Left cardiac atrium (tissue), 4 donors: ENCODE results near the gene MAN1A1. TPM values are rescaled to one million over a fixed set of nuclear protein-coding genes. Genes with fewer than 3 reads are reported as not detected.

Experiments
- ATAC-seq, 2 donors: fragments of 200-7000 bp; cut with Tn5 transposase; one replicate each; pipeline ENCODE4 v1.9.1; 2020; ENCODE audit warnings: mild to moderate bottlenecking in 2 of 2, moderate library complexity in 2 of 2
- DNase-seq: peaks from one replicate; pipeline ENCODE4 v3.0.0-alpha.2; 2020
- intact Hi-C, 2 donors: fragments of 100-400 bp; cut with DNase I; formaldehyde crosslinking; loops; one replicate each; pipeline versions ENCODE4 v1.14.1 to v1.15.1; 2022 to 2023
- total RNA-seq, 2 donors: library from RNA; stranded (reverse); fragmentation: NEBNext Ultra II Directional; extraction: Animal tissue kit (Norgen Biotek cat#: 25700); gene quantifications; one replicate each; pipeline ENCODE4 v1.2.1, GENCODE V29; 2021
- donor health status: DM: no; HTN: yes; CAD: no.
- donor health status: DM: no; HTN: yes; CAD: no; lungs with severe emphysema.
- donor health status: DM: yes; HTN: yes; CAD: no.
- donor health status: Dilated cardiomyopathy.

The MAN1A1 gene
- total RNA-seq, 2 donors from 2014 or later: 30.3 to 45.0 TPM

DNA sequence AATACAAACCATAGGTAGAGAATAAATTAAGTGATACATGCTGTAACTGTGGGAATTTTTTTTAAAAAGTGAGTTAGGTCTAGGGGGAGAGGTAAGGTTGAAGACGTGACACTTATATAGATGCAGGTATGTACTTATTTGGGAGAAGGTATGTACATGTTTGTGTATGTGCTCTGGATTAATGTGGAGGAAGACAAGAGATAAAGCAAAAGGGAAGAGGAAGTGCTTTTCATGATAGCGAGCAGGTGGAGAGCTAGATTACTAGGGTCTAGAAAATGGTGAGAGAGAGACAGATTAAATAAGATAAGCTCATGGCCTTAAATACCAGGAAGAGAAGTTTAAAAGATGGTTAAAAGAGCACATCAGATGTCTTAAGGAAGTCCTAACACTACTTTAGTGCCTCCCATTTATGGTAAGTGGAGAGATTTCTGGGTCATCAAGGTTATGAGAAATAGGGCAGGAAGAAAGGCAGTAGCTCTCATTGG is 92.5 kb downstream of the MAN1A1 start:
- DNase-seq (no peak), ATAC-seq (no peak)
- intact Hi-C loops: no loop called here

DNA sequence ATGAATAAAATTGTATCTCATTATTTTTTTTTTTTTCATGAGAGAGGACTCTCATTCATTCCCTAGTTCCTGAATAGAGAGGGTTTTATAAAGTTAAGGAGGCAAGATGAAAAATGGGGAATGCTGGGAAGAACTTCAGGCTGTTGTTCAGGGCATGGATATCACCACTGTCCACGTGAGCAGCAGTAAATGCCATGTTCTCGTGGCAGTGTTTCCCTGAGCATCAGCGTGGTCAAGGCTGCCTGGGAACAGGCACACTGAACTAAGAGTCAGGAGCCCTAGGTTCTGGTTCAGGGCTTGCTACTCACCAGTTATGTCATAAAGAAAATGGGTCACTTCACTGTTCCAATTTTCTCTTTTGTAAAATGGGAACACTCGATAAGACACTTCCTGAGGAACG is 93.2 kb downstream of the MAN1A1 start:
- DNase-seq (no peak), ATAC-seq (no peak)
- intact Hi-C loops: no loop called here

DNA sequence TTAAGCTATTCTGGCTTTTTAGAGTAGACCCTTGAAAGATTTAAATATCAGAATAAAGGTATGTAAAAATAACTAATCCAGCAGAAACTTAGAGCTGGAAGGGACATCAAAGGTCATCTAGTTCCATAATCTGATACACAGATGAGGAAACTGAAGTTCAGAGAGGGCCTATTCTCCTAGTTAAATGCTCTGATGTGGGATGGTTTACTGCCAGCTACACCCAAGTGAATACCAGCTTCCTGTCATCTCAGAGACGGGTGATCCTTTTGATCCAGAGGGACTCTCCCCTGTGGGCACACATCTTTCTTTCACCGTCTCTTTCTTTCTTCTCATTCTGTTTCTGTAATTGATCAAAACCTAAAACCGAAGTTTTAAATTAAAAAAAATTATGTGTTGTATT is 94.1 kb downstream of the MAN1A1 start:
- intact Hi-C loops: no loop called here
- ATAC-seq (no peak), DNase-seq (no peak)

GRCh38 chr6:119250036-119250435 is 99.5 kb downstream of the MAN1A1 start:
- no peak for ATAC-seq

DNA sequence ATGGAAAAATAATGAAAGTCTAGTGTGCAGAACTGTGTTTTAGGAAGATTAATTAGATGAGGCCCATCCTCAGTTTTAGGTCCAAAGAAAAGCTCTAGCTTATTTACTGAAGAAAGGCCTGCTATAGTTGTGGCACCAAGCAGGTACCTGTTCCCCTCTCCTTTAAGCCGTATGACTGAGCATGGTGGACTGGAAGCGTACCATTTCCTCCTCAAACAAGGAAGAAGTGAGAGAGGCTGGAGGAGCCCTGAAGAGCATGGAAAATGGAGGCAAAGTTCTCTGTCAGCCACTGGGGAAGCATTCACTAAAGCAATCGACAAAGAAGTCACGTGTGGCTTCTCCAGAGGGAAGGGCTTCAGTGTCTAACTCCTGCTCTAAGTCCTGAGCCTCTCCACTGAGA is 100.2 kb downstream of the MAN1A1 start:
- DNase-seq (no peak), ATAC-seq (no peak)
- intact Hi-C loops: no loop called here

More at GRCh38 chr6:119250036-119250435, 99.5 kb downstream of the MAN1A1 start:
- intact Hi-C loops: no loop called here
- no peak for DNase-seq

DNA sequence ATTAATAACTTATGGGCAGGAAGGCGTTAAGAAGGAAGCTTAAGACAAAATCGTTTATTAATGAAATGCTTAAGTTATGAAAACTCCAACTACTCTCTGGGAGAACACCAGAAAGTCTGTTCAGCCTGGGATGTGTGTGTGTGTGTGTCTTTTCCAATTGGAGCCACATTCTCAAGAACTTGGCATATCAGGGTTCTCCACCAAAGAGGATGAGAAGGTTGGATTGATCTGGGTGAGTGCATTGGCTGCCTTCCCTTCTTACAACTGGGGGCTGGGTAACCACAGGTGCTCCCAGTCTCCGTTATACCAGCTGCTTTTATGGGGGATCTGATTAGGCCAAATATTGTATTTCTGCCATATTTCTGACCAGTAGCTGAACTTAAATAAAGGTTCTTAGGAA is 102.1 kb downstream of the MAN1A1 start:
- intact Hi-C loops: no loop called here
- no peak for DNase-seq
- ATAC-seq: no peak

DNA sequence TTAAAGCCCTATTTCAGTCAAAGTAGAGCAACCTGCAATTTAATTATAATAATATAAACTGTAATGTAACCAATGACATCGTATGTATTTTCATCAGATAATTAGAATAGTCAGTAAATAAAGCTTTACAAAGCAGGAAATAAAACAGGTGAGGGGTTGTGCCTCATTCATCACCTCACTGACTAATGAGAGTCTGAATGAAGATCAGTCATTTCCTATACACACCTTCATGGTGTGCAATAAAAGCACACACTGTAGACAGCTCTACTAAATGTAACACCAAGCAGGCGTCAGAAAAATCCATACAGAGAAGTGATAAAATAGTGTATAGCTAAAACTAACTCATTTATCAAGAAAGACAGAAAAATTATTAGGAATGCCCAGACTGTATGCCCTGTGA is 105.9 kb downstream of the MAN1A1 start:
- intact Hi-C loops: no loop called here
- DNase-seq (no peak), ATAC-seq (no peak)

GRCh38 chr6:119243037-119243436 is 106.5 kb downstream of the MAN1A1 start:
- ATAC-seq: no peak
- no peak for DNase-seq
- intact Hi-C loops: no loop called here

DNA sequence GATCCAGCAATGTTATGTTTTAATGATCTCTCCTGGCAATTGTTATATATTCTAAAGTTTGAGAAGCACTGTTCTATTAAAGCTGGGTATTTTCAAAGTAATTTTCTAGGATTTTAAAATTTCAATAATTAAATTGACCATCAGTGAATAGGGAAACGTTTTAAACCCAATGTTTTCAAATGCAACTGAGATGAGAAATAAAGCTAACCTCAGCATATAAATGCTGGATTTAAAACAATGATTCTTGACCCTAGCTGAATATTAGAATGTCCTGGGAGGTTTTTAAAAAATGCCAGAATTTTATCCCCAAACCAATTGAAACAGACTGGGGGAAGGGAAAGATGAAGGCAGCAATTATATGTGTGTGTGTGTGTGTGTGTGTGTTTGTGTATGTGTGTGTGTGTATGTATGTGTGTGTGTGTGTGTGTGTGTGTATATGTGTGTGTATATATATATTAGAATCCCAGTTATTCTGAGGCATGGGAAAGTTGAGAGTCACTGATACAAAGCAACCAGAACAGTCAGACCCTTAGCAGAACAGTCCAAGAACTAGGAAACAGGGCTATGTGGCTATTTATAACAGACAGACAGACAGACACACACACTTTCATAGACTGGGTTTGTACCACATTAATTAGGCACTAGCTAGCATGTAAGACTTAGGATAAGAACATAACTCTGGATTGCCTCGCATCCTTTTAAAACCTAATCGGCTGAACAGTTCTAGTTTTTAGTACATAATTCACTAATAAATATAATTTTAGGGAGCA is 107.8 kb downstream of the MAN1A1 start:
- DNase-seq: no peak
- no peak for ATAC-seq
- intact Hi-C loops: no loop called here

DNA sequence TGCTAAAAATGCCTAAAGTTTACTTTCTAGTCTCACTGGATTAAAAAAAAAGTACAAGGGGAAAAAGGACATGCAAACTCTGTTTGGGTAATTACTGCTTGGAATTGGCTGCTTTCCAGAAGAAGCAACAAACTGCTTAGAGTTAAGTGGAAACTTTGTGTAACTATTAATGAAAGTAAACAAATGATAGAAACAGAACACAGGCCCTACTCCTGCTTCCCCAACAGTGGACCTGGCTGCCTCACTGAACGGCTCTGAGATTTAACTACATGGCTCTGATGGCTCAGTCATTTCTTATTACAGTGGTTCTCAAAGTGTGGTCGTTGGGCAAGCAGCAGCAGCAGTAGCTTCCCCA is 108.5 kb downstream of the MAN1A1 start:
- DNase-seq: no peak
- ATAC-seq: peak; percentile 48 to 50
- intact Hi-C loops: no loop called here

- DNase-seq (no peak), ATAC-seq (no peak)
- intact Hi-C loops: no loop called here
These were observed 109.1 kb downstream of the MAN1A1 start for GRCh38 chr6:119240257-119241110.

DNA sequence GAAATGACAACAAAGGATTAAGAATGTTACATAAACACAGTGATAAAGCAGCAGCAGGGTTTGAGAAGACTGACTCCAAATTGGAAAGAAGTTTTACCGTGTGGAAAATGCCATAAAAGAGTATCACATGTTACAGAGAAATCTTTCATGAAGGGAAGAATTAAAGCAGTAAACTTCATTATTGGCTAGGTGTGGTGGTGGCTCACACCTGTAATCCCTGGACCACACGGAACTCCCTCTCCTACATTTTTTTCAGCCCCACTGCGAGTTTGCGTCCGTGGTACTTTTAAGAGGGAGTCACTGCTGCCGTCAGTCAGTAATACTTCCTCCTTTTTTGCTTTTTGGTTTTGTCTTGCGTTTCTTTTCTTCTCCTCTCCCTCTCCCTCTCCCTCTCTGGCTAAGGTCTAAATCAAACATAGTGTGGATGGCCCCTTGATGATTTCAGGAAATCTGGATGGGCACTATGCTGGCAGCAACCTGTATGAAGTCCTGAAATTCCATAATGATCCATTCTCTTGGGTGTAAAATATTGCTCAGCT is 112.3 kb downstream of the MAN1A1 start:
- ATAC-seq (no peak), DNase-seq (no peak)
- intact Hi-C loops: no loop called here

- DNase-seq: no peak
- no peak for ATAC-seq
- intact Hi-C loops: no loop called here
These were observed 114.6 kb downstream of the MAN1A1 start for GRCh38 chr6:119234941-119235340.

- ATAC-seq: no peak
- no peak for DNase-seq
- intact Hi-C loops: no loop called here
These were observed 115.1 kb downstream of the MAN1A1 start for GRCh38 chr6:119234457-119234856.

GRCh38 chr6:119233312-119233984 is 116.1 kb downstream of the MAN1A1 start:
- no peak for ATAC-seq
- no peak for DNase-seq
- intact Hi-C loops: no loop called here

- DNase-seq (no peak), ATAC-seq (no peak)
- intact Hi-C loops: no loop called here
These were observed 118.2 kb downstream of the MAN1A1 start for GRCh38 chr6:119231394-119231793.

DNA sequence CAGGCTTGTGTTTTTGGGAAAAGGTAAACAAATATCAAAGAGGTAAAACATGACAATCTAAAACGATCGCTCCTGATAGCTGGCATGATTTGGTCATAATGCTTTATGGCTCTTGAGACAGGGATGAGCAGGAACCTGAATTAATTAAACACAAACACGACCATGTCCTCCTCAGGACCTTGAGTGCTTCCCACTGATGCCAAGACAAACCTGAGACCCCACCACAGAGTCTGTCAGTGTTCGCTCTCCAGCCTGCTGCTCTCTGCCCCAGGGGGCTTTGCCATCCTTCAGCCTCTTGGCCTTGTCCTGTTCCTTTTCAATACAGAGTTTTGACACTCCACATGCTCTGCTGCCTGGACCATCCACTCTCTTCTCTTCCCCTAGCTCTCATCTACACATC is 119.4 kb downstream of the MAN1A1 start:
- DNase-seq (no peak), ATAC-seq (no peak)
- intact Hi-C loops: no loop called here

- DNase-seq: no peak
- ATAC-seq: no peak
- intact Hi-C loops: no loop called here
These were observed 122.2 kb downstream of the MAN1A1 start for GRCh38 chr6:119227377-119227776.

DNA sequence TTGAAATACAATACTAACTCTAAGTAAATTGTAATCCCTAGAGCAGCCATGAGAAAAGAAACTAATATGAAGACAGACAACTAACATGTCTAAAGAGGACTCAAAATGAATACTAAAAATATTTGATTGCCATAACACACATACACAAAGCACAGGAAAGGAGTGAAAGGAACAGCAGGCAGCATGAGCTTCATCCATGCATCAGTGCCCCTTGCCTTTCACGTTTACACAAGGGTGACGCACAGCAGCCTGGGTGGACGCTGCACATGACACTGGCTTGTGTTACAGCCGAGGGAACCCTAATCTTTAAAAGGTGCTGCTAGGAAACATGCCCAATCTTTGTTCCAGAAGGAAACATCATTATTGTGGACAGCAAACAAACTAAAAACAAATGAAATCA is 123.5 kb downstream of the MAN1A1 start:
- no peak for ATAC-seq
- intact Hi-C loops: no loop called here
- no peak for DNase-seq
